HG03439 (cell line): ENCODE measurements around the gene TNNI3K.

Source experiments
- ATAC-seq: cut with Tn5 transposase; IDR thresholded peaks from one replicate; pipeline ENCODE4 v1.9.1; 2021; ENCODE audit warnings: mild to moderate bottlenecking, moderate library complexity; ENCODE audit not compliant: unreplicated experiment

The TNNI3K gene

GRCh38 chr1:74314438-74314837, 79.3 kb downstream of the TNNI3K start:
- ATAC-seq, result no peak

GRCh38 chr1:74316302-74316701, 81.1 kb downstream of the TNNI3K start:
- ATAC-seq, result no peak

- no peak for ATAC-seq
Measured at GRCh38 chr1:74317663-74318062, 82.5 kb downstream of the TNNI3K start.

- ATAC-seq, result no peak
Measured at GRCh38 chr1:74323937-74324473, 88.8 kb downstream of the TNNI3K start.

- ATAC-seq, result no peak
Measured at GRCh38 chr1:74324684-74325448, 89.7 kb downstream of the TNNI3K start.

GRCh38 chr1:74328851-74329250, 93.7 kb downstream of the TNNI3K start:
- ATAC-seq, result no peak

GRCh38 chr1:74333244-74333643, 98.1 kb downstream of the TNNI3K start:
- no peak for ATAC-seq

- no peak for ATAC-seq
Measured at GRCh38 chr1:74334147-74334546, 99.0 kb downstream of the TNNI3K start.

- ATAC-seq, result no peak
Measured at GRCh38 chr1:74340656-74341055, 105.5 kb downstream of the TNNI3K start.

GRCh38 chr1:74341702-74342339, 106.6 kb downstream of the TNNI3K start:
- ATAC-seq, result no peak

GRCh38 chr1:74343216-74343615, 108.0 kb downstream of the TNNI3K start:
- no peak for ATAC-seq

GRCh38 chr1:74344387-74344786, 109.2 kb downstream of the TNNI3K start:
- ATAC-seq, result no peak

- no peak for ATAC-seq
Measured at GRCh38 chr1:74356493-74356892, 121.3 kb downstream of the TNNI3K start.

- no peak for ATAC-seq
Measured at GRCh38 chr1:74357150-74357549, 122.0 kb downstream of the TNNI3K start.

GRCh38 chr1:74357756-74358155, 122.6 kb downstream of the TNNI3K start:
- no peak for ATAC-seq

- ATAC-seq, result no peak
Measured at GRCh38 chr1:74362691-74363090, 127.5 kb downstream of the TNNI3K start.

- no peak for ATAC-seq
Measured at GRCh38 chr1:74363220-74363619, 128.0 kb downstream of the TNNI3K start.

GRCh38 chr1:74367175-74367813, 132.1 kb downstream of the TNNI3K start:
- no peak for ATAC-seq

GRCh38 chr1:74368335-74368734, 133.1 kb downstream of the TNNI3K start:
- ATAC-seq, result no peak

- no peak for ATAC-seq
Measured at GRCh38 chr1:74375376-74375775, 140.2 kb downstream of the TNNI3K start.

- ATAC-seq, result no peak
Measured at GRCh38 chr1:74380252-74380651, 145.1 kb downstream of the TNNI3K start.

- no peak for ATAC-seq
Measured at GRCh38 chr1:74388855-74389254, 153.7 kb downstream of the TNNI3K start.
